ENCODE measurements around the gene TMEM175.
"Not testable (repeated sequence)": the region's sequence is repeated elsewhere in the genome, so short reads cannot be mapped to it uniquely, and the experiment has no call there.

The TMEM175 gene

GRCh38 chr4:992297-993110 is 60.2 kb downstream of the TMEM175 start:
- Histone ChIP-seq H3K9ac (ENCODE audit: low read length) (no peak overlapping the region), H3K9me3 (ENCODE audit: low read length) (no peaks in the 10 kb centered on the region), H3K36me3 (ENCODE audit: insufficient read depth, low read length) (no peaks in the 10 kb centered on the region), H3K4me1 (ENCODE audit: insufficient read depth, low read length) (peaks cover 7% of the 10 kb centered on the region), H3K27me3 (ENCODE audit: control insufficient read depth in 1 of 2, insufficient read depth in 2 of 2, low read length in 2 of 2) (peaks cover under 1 to 11% of the 10 kb centered on the region in 2 donors), H3K4me3 (ENCODE audit: low read depth in 1 of 2, low read length in 2 of 2) (no peak overlapping the region), H3K27ac (ENCODE audit: low read depth, low read length) (no peak overlapping the region)

- no peak within 1 kb of the TSS for H3K4me3 ChIP-seq (ENCODE audit: low read depth in 1 of 2, low read length in 2 of 2)
- H3K9ac ChIP-seq (ENCODE audit: low read length), result no peak within 1 kb of the TSS
- H3K27ac ChIP-seq (ENCODE audit: low read depth, low read length), result no peak within 1 kb of the TSS
- H3K4me1 ChIP-seq (ENCODE audit: insufficient read depth, low read length), result no peaks in the 10 kb centered on the region
- peaks cover 9 to 19% of the 10 kb centered on the region in 2 donors for H3K27me3 ChIP-seq (ENCODE audit: control insufficient read depth in 1 of 2, insufficient read depth in 2 of 2, low read length in 2 of 2)
- no peaks in the 10 kb centered on the region for H3K9me3 ChIP-seq (ENCODE audit: low read length)
- H3K36me3 ChIP-seq (ENCODE audit: insufficient read depth, low read length), result no peaks in the 10 kb centered on the region
Measured at GRCh38 chr4:993111-994029, 61.1 kb downstream of the TMEM175 start, which contains the start of gene SLC26A1. TSS of gene SLC26A1 (minus strand) at chr4:993404. CDS start at chr4:991703, 1,701 bp downstream.

GRCh38 chr4:995311-996026 is 63.2 kb downstream of the TMEM175 start:
- H3K4me1 ChIP-seq (ENCODE audit: insufficient read depth, low read length), result no peaks in the 10 kb centered on the region
- peaks cover 11 to 35% of the 10 kb centered on the region in 2 donors for H3K27me3 ChIP-seq (ENCODE audit: control insufficient read depth in 1 of 2, insufficient read depth in 2 of 2, low read length in 2 of 2)
- H3K4me3 ChIP-seq (ENCODE audit: low read depth in 1 of 2, low read length in 2 of 2), result no peak overlapping the region
- no peaks in the 10 kb centered on the region for H3K36me3 ChIP-seq (ENCODE audit: insufficient read depth, low read length)
- no peak overlapping the region for H3K27ac ChIP-seq (ENCODE audit: low read depth, low read length)
- no peak overlapping the region for H3K9ac ChIP-seq (ENCODE audit: low read length)
- H3K9me3 ChIP-seq (ENCODE audit: low read length), result no peaks in the 10 kb centered on the region

DNA sequence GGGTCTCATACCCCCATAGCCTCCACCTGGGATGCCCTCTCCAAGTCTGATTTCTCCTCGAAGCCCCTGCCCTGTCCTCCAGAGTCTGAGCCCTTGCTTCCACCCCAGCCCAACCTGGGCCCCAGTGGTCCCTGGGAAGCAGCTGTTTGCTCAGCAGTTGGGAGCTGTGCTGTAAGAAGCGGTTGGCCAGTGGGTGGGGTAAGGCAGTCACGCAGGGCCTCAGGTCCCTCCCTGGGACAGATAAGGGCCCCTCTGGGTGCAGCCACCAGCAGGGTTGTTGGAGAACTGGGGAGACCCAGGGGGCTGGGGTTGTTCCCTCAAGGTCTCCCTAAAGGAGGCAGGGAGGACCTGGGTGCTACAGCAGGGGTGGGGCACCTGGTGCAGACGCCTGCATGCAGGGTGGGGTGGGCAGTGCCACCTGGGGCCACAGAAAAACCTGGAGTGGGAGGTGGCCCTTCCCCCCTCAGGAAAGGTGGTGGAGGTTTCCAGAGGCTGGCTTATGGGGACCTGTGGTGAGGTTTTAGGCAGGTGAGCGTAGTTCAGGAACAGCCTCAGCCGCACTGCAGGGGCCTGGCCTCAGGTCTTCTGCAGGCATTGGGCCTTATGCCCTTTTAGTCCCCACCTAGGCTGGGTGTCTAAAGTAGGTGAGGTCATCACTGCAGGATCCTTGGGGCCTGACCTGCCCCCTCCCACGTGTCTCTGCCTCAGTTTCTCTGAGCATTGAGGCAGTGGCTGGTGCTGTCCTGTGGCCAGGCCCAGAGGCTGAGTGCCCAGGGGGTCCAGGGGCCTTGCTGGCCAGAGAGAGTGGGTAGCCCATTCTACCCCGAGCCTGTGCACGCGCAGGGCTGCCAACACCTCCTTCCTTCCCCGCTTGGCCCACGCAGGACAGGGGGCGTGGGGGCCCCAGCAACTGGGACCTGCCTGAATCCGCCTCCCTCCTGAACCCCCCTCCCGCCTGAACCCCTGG is 64.1 kb downstream of the TMEM175 start:
- no peaks in the 10 kb centered on the region for H3K4me1 ChIP-seq (ENCODE audit: insufficient read depth, low read length)
- no peak overlapping the region for H3K27ac ChIP-seq (ENCODE audit: low read depth, low read length)
- no peak overlapping the region for H3K9ac ChIP-seq (ENCODE audit: low read length)
- H3K36me3 ChIP-seq (ENCODE audit: insufficient read depth, low read length), result no peaks in the 10 kb centered on the region
- no peak overlapping the region for H3K4me3 ChIP-seq (ENCODE audit: low read depth in 1 of 2, low read length in 2 of 2)
- H3K27me3 ChIP-seq (ENCODE audit: control insufficient read depth in 1 of 2, insufficient read depth in 2 of 2, low read length in 2 of 2), result peaks cover 19 to 44% of the 10 kb centered on the region in 2 donors
- H3K9me3 ChIP-seq (ENCODE audit: low read length), result no peaks in the 10 kb centered on the region

GRCh38 chr4:996997-997374 is 64.7 kb downstream of the TMEM175 start:
- no peak overlapping the region for H3K9ac ChIP-seq (ENCODE audit: low read length)
- no peak overlapping the region for H3K27ac ChIP-seq (ENCODE audit: low read depth, low read length)
- H3K36me3 ChIP-seq (ENCODE audit: insufficient read depth, low read length), result no peaks in the 10 kb centered on the region
- H3K9me3 ChIP-seq (ENCODE audit: low read length), result no peaks in the 10 kb centered on the region
- peaks cover 20 to 51% of the 10 kb centered on the region in 2 donors for H3K27me3 ChIP-seq (ENCODE audit: control insufficient read depth in 1 of 2, insufficient read depth in 2 of 2, low read length in 2 of 2)
- H3K4me1 ChIP-seq (ENCODE audit: insufficient read depth, low read length), result no peaks in the 10 kb centered on the region
- H3K4me3 ChIP-seq (ENCODE audit: low read depth in 1 of 2, low read length in 2 of 2), result no peak overlapping the region

GRCh38 chr4:997375-998071 is 65.3 kb downstream of the TMEM175 start:
- Histone ChIP-seq H3K27me3 (ENCODE audit: control insufficient read depth in 1 of 2, insufficient read depth in 2 of 2, low read length in 2 of 2) (peaks cover 20 to 56% of the 10 kb centered on the region in 2 donors), H3K9ac (ENCODE audit: low read length) (no peak overlapping the region), H3K4me1 (ENCODE audit: insufficient read depth, low read length) (no peaks in the 10 kb centered on the region), H3K4me3 (ENCODE audit: low read depth in 1 of 2, low read length in 2 of 2) (no peak overlapping the region), H3K36me3 (ENCODE audit: insufficient read depth, low read length) (no peaks in the 10 kb centered on the region), H3K27ac (ENCODE audit: low read depth, low read length) (no peak overlapping the region), H3K9me3 (ENCODE audit: low read length) (no peaks in the 10 kb centered on the region)

- Histone ChIP-seq H3K9me3 (ENCODE audit: low read length) (no peaks in the 10 kb centered on the region), H3K4me3 (ENCODE audit: low read depth in 1 of 2, low read length in 2 of 2) (no peak overlapping the region), H3K27ac (ENCODE audit: low read depth, low read length) (no peak overlapping the region), H3K36me3 (ENCODE audit: insufficient read depth, low read length) (no peaks in the 10 kb centered on the region), H3K27me3 (ENCODE audit: control insufficient read depth in 1 of 2, insufficient read depth in 2 of 2, low read length in 2 of 2) (peaks cover 20 to 62% of the 10 kb centered on the region in 2 donors), H3K4me1 (ENCODE audit: insufficient read depth, low read length) (no peaks in the 10 kb centered on the region), H3K9ac (ENCODE audit: low read length) (no peak overlapping the region)
Measured at GRCh38 chr4:998096-998691, 65.9 kb downstream of the TMEM175 start.

- not testable (repeated sequence) for H3K27ac ChIP-seq (ENCODE audit: low read depth, low read length); H3K9me3 ChIP-seq (ENCODE audit: low read length); H3K36me3 ChIP-seq (ENCODE audit: insufficient read depth, low read length); H3K4me1 ChIP-seq (ENCODE audit: insufficient read depth, low read length); H3K9ac ChIP-seq (ENCODE audit: low read length); H3K4me3 ChIP-seq (ENCODE audit: low read depth in 1 of 2, low read length in 2 of 2)
- peaks cover 27 to 72% of the 10 kb centered on the region in 2 donors for H3K27me3 ChIP-seq (ENCODE audit: control insufficient read depth in 1 of 2, insufficient read depth in 2 of 2, low read length in 2 of 2)
Measured at GRCh38 chr4:999240-999863, 67.1 kb downstream of the TMEM175 start.

GRCh38 chr4:999882-1000425 is 67.7 kb downstream of the TMEM175 start:
- Histone ChIP-seq H3K27ac (ENCODE audit: low read depth, low read length) (no peak overlapping the region), H3K9me3 (ENCODE audit: low read length) (no peaks in the 10 kb centered on the region), H3K27me3 (ENCODE audit: control insufficient read depth in 1 of 2, insufficient read depth in 2 of 2, low read length in 2 of 2) (peaks cover 31 to 78% of the 10 kb centered on the region in 2 donors), H3K4me3 (ENCODE audit: low read depth in 1 of 2, low read length in 2 of 2) (no peak overlapping the region), H3K4me1 (ENCODE audit: insufficient read depth, low read length) (no peaks in the 10 kb centered on the region), H3K9ac (ENCODE audit: low read length) (no peak overlapping the region), H3K36me3 (ENCODE audit: insufficient read depth, low read length) (no peaks in the 10 kb centered on the region)

Measured in muscle layer of colon (tissue), 2 donors.